OCI-LY3 (cell line): ENCODE results near the gene XPOT.

Experiments
- EZH2phosphoT487 ChIP-seq: fragments of 200-600 bp; shearing (Covaris generic); IDR thresholded peaks from 2 replicates; pipeline ENCODE4 v1.6.1; 2018; ENCODE audit warnings: antibody characterized with exemption, mixed run types, low read depth
- TF ChIP-seq, protein P1 (sequence below): fragments of 200-600, 300-600 bp; sonication (generic); IDR thresholded peaks from 2 replicates; pipeline ENCODE4 v1.5.1; 2014; ENCODE audit warnings: antibody characterized with exemption, low read length, low read depth

DNA sequence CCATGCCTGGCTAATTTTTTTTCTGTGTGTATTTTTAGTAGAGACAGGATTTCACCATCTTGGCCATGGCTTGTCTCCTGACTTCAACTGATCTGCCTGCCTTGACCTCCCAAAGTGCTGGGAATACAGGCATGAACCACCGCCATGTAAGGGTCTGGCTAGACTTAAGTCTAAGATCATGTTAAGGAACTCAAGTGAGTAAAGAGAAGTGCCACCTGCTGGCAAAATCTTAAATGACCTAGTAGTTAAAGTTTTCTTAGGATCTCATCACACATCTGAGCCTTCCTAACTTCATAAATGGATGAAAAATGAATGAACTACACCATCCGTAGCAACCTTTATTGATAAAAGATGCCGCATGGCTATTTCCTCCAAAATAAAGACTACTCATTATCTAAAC is 12.0 kb upstream of the XPOT start:
- TF ChIP-seq, protein P1, sequence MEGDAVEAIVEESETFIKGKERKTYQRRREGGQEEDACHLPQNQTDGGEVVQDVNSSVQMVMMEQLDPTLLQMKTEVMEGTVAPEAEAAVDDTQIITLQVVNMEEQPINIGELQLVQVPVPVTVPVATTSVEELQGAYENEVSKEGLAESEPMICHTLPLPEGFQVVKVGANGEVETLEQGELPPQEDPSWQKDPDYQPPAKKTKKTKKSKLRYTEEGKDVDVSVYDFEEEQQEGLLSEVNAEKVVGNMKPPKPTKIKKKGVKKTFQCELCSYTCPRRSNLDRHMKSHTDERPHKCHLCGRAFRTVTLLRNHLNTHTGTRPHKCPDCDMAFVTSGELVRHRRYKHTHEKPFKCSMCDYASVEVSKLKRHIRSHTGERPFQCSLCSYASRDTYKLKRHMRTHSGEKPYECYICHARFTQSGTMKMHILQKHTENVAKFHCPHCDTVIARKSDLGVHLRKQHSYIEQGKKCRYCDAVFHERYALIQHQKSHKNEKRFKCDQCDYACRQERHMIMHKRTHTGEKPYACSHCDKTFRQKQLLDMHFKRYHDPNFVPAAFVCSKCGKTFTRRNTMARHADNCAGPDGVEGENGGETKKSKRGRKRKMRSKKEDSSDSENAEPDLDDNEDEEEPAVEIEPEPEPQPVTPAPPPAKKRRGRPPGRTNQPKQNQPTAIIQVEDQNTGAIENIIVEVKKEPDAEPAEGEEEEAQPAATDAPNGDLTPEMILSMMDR = peak; percentile 52
- no peak for TF ChIP-seq EZH2phosphoT487
